Activated CD4-positive, alpha-beta T cell treated with anti-CD3 and anti-CD28 coated beads for 36 hours (primary cell): ENCODE results near the gene TUBB3. TPM values are rescaled to one million over a fixed set of nuclear protein-coding genes. Genes with fewer than 3 reads are reported as not detected.
"Not testable (repeated sequence)": the region's sequence is repeated elsewhere in the genome, so short reads cannot be mapped to it uniquely, and the experiment has no call there.

Experiments used
- ATAC-seq: fragments of 200-7000 bp; cut with Tn5 transposase; one replicate; pipeline ENCODE4 v1.10.0; 2021; ENCODE audit warnings: mild to moderate bottlenecking, moderate library complexity
- CTCF ChIA-PET: fragments of 350-600 bp; sonication (Branson Sonifier 250); formaldehyde crosslinking; loops from one replicate; lab custom pipeline; 2021; ENCODE audit warnings: antibody characterized with exemption; lab: Charles Lee
- POLR2A ChIA-PET: fragments of 350-600 bp; sonication (Branson Sonifier 250); formaldehyde crosslinking; loops from one replicate; lab custom pipeline; 2021; ENCODE audit warnings: antibody characterized with exemption, inconsistent platforms; lab: Charles Lee
- DNase-seq: peaks from one replicate; pipeline ENCODE4 v3.0.0-alpha.2; 2020
- H3K27ac Mint-ChIP-seq: one replicate; pipeline ENCODE4 v1.8.0; 2021; ENCODE audit warnings: mixed read lengths
- H3K27me3 Mint-ChIP-seq: one replicate; pipeline ENCODE4 v1.8.0; 2021; ENCODE audit warnings: mixed read lengths
- H3K36me3 Mint-ChIP-seq: one replicate; pipeline ENCODE4 v1.8.0; 2021; ENCODE audit warnings: low read depth, mixed read lengths
- H3K4me1 Mint-ChIP-seq: one replicate; pipeline ENCODE4 v1.8.0; 2021; ENCODE audit warnings: mixed read lengths
- H3K4me3 Mint-ChIP-seq: one replicate; pipeline ENCODE4 v1.8.0; 2021; ENCODE audit warnings: mild to moderate bottlenecking, moderate library complexity, mixed read lengths
- H3K9me3 Mint-ChIP-seq: one replicate; pipeline ENCODE4 v1.8.0; 2021; ENCODE audit warnings: low read depth, mixed read lengths
- intact Hi-C, 2 experiments: fragments of 100-400 bp; cut with DNase I in 1 of 2; cut with micrococcal nuclease in 1 of 2; formaldehyde crosslinking; loops; one replicate each; pipeline versions ENCODE4 v1.14.2 to v1.15.1; 2022 to 2024; cut with DNase I, micrococcal nuclease
- total RNA-seq, 2 experiments: library from RNA; stranded (reverse); gene quantifications; one replicate each; pipeline ENCODE4 v1.2.3, GENCODE V29; 2021

Gene TUBB3
- total RNA-seq, 2 experiments from 2014 or later = 0.40 to 0.43 TPM

GRCh38 chr16:89931964-89932363 lies 8.8 kb downstream of the TUBB3 start:
- DNase-seq (no peak), ATAC-seq (no peak)
- CTCF ChIA-PET = interaction anchor here (0.7 to 1.3 kb wide), 3 partner anchors 11 to 184 kb away, joined by 3 read pairs; no protein-coding TSS in a partner anchor
- no peak overlapping the region for H3K4me3 Mint-ChIP-seq
- POLR2A ChIA-PET = interaction anchor here (0.6 kb wide), 1 partner anchor 68 kb away, joined by 3 read pairs; no protein-coding TSS in a partner anchor
- H3K27ac Mint-ChIP-seq = no peak overlapping the region
- peaks cover 7% of the 10 kb centered on the region for H3K27me3 Mint-ChIP-seq
- H3K36me3 Mint-ChIP-seq = no peaks in the 10 kb centered on the region
- no peaks in the 10 kb centered on the region for H3K4me1 Mint-ChIP-seq
- intact Hi-C loops = no loop called here
- H3K9me3 Mint-ChIP-seq = no peaks in the 10 kb centered on the region

- intact Hi-C loops, H3K9me3 Mint-ChIP-seq, H3K27me3 Mint-ChIP-seq, DNase-seq, ATAC-seq, H3K4me3 Mint-ChIP-seq, H3K36me3 Mint-ChIP-seq, POLR2A ChIA-PET, H3K27ac Mint-ChIP-seq, H3K4me1 Mint-ChIP-seq, CTCF ChIA-PET: not testable (repeated sequence)
Observed at GRCh38 chr16:89934019-89934418, 10.9 kb downstream of the TUBB3 start.

- H3K4me1 Mint-ChIP-seq = no peaks in the 10 kb centered on the region
- ATAC-seq = no peak
- peaks cover 2% of the 10 kb centered on the region for H3K27me3 Mint-ChIP-seq
- no peaks in the 10 kb centered on the region for H3K36me3 Mint-ChIP-seq
- POLR2A ChIA-PET = no interaction called here
- no peak overlapping the region for H3K27ac Mint-ChIP-seq
- intact Hi-C loops = no loop called here
- H3K4me3 Mint-ChIP-seq = no peak overlapping the region
- CTCF ChIA-PET = no interaction called here
- DNase-seq = no peak
- no peaks in the 10 kb centered on the region for H3K9me3 Mint-ChIP-seq
Observed at GRCh38 chr16:89934611-89935553, 11.7 kb downstream of the TUBB3 start.

- H3K4me1 Mint-ChIP-seq, H3K36me3 Mint-ChIP-seq, H3K27me3 Mint-ChIP-seq, H3K4me3 Mint-ChIP-seq, H3K9me3 Mint-ChIP-seq, intact Hi-C loops, DNase-seq, POLR2A ChIA-PET, ATAC-seq, CTCF ChIA-PET, H3K27ac Mint-ChIP-seq: not testable (repeated sequence)
Observed at GRCh38 chr16:89935620-89936019, 12.5 kb downstream of the TUBB3 start.

GRCh38 chr16:89936034-89936433 lies 12.9 kb downstream of the TUBB3 start:
- no peak overlapping the region for H3K4me3 Mint-ChIP-seq
- POLR2A ChIA-PET = no interaction called here
- intact Hi-C loops = no loop called here
- H3K4me1 Mint-ChIP-seq = no peaks in the 10 kb centered on the region
- CTCF ChIA-PET = no interaction called here
- no peak overlapping the region for H3K27ac Mint-ChIP-seq
- no peaks in the 10 kb centered on the region for H3K9me3 Mint-ChIP-seq
- ATAC-seq (no peak), DNase-seq (no peak)
- H3K27me3 Mint-ChIP-seq = no peaks in the 10 kb centered on the region
- no peaks in the 10 kb centered on the region for H3K36me3 Mint-ChIP-seq

GRCh38 chr16:89936508-89936907 lies 13.4 kb downstream of the TUBB3 start:
- no peaks in the 10 kb centered on the region for H3K9me3 Mint-ChIP-seq
- POLR2A ChIA-PET = no interaction called here
- no peaks in the 10 kb centered on the region for H3K36me3 Mint-ChIP-seq
- H3K4me3 Mint-ChIP-seq = no peak overlapping the region
- no peak for ATAC-seq
- intact Hi-C loops = no loop called here
- no peaks in the 10 kb centered on the region for H3K4me1 Mint-ChIP-seq
- H3K27me3 Mint-ChIP-seq = no peaks in the 10 kb centered on the region
- H3K27ac Mint-ChIP-seq = no peak overlapping the region
- CTCF ChIA-PET = no interaction called here
- no peak for DNase-seq

GRCh38 chr16:89936981-89937380 lies 13.8 kb downstream of the TUBB3 start:
- Mint-ChIP-seq H3K4me3 (no peak overlapping the region), H3K9me3 (no peaks in the 10 kb centered on the region), H3K27ac (no peak overlapping the region), H3K4me1 (no peaks in the 10 kb centered on the region), H3K36me3 (no peaks in the 10 kb centered on the region), H3K27me3 (no peaks in the 10 kb centered on the region)
- intact Hi-C loops = no loop called here
- CTCF ChIA-PET = no interaction called here
- POLR2A ChIA-PET = no interaction called here
- ATAC-seq (no peak), DNase-seq (no peak)

GRCh38 chr16:89938175-89938885 lies 15.2 kb downstream of the TUBB3 start:
- ATAC-seq = no peak
- no peak for DNase-seq
- H3K27ac Mint-ChIP-seq = no peak overlapping the region
- H3K4me1 Mint-ChIP-seq = no peaks in the 10 kb centered on the region
- no peaks in the 10 kb centered on the region for H3K9me3 Mint-ChIP-seq
- ChIA-PET POLR2A (no interaction called here), CTCF (interaction anchor here (1.2 kb wide), 1 partner anchor 28 kb away, joined by 3 read pairs; no protein-coding TSS in a partner anchor)
- no peaks in the 10 kb centered on the region for H3K36me3 Mint-ChIP-seq
- H3K27me3 Mint-ChIP-seq = no peaks in the 10 kb centered on the region
- no peak overlapping the region for H3K4me3 Mint-ChIP-seq
- intact Hi-C loops = no loop called here

- intact Hi-C loops = no loop called here
- Mint-ChIP-seq H3K36me3 (no peaks in the 10 kb centered on the region), H3K27me3 (peaks cover 20% of the 10 kb centered on the region), H3K27ac (no peak overlapping the region), H3K9me3 (no peaks in the 10 kb centered on the region), H3K4me3 (no peak overlapping the region), H3K4me1 (no peaks in the 10 kb centered on the region)
- CTCF ChIA-PET = no interaction called here
- DNase-seq = no peak
- ATAC-seq = no peak
- POLR2A ChIA-PET = no interaction called here
Observed at GRCh38 chr16:89944773-89945172, 21.6 kb downstream of the TUBB3 start.

GRCh38 chr16:89945654-89946053 lies 22.5 kb downstream of the TUBB3 start:
- intact Hi-C loops = no loop called here
- Mint-ChIP-seq H3K4me1 (no peaks in the 10 kb centered on the region), H3K27ac (no peak overlapping the region), H3K9me3 (no peaks in the 10 kb centered on the region), H3K27me3 (peaks cover 20% of the 10 kb centered on the region), H3K4me3 (no peak overlapping the region), H3K36me3 (no peaks in the 10 kb centered on the region)
- ATAC-seq (no peak), DNase-seq (no peak)
- CTCF ChIA-PET = no interaction called here
- POLR2A ChIA-PET = no interaction called here

- Mint-ChIP-seq H3K27ac (no peak overlapping the region), H3K9me3 (no peaks in the 10 kb centered on the region), H3K4me1 (no peaks in the 10 kb centered on the region), H3K27me3 (peaks cover 20% of the 10 kb centered on the region), H3K36me3 (no peaks in the 10 kb centered on the region), H3K4me3 (no peak overlapping the region)
- ChIA-PET CTCF (no interaction called here), POLR2A (no interaction called here)
- no peak for ATAC-seq
- intact Hi-C loops = no loop called here
- DNase-seq = no peak
Observed at GRCh38 chr16:89946515-89946914, 23.4 kb downstream of the TUBB3 start.
